ENCODE measurements around the gene SLC26A1. TPM values are rescaled to one million over a fixed set of nuclear protein-coding genes. Genes with fewer than 3 reads are reported as not detected.

SLC26A1 gene
- total RNA-seq, result not detected
- 2.5 TPM for polyA plus RNA-seq (2013, experiment 1 of 2)
- polyA plus RNA-seq (2013, experiment 2 of 2), result 5.3 TPM
- 0 to 1.6 (median 0.23) reads per million in 172 experiments for total RNA-seq

GRCh38 chr4:993111-994029, at the start of gene SLC26A1:
Gene SLC26A1, minus strand, starts transcription at chr4:993404. Its CDS starts 1,701 bp downstream, at chr4:991703.
- Histone ChIP-seq H3K4me3 (ENCODE audit: low read length) (no peak within 1 kb of the TSS), H3K27ac (ENCODE audit: low read depth in 1 of 2, low read length in 2 of 2) (no peak within 1 kb of the TSS), H3K9me3 (ENCODE audit: control insufficient read depth in 1 of 2, insufficient read depth in 1 of 2, low read length in 2 of 2) (peaks cover 0 to 9% of the 10 kb centered on the region in 2 experiments), H3K27me3 (ENCODE audit: control insufficient read depth in 1 of 2, insufficient read depth in 2 of 2, low read length in 2 of 2) (peaks cover 9 to 11% of the 10 kb centered on the region in 2 experiments), H3K4me1 (ENCODE audit: insufficient read depth, low read length) (peaks cover 10% of the 10 kb centered on the region), H3K36me3 (ENCODE audit: insufficient read depth, low read length) (peaks cover 6% of the 10 kb centered on the region)
- no peaks in the 10 kb centered on the region for H3K36me3 Mint-ChIP-seq (ENCODE audit: low read depth)
- POLR2A ChIA-PET, result no interaction called here
- peaks cover 6% of the 10 kb centered on the region for H3K27me3 Mint-ChIP-seq
- H3K4me1 Mint-ChIP-seq (ENCODE audit: low read depth), result peaks cover 7% of the 10 kb centered on the region
- intact Hi-C loops (cut with DNase I, micrococcal nuclease), result no loop called here
- H3K27ac Mint-ChIP-seq, result no peak within 1 kb of the TSS
- TF ChIP-seq CTCF (IDR thresholded peaks at IDR 0.05), result no peak
- CTCF ChIA-PET, result no interaction called here
- no peak for ATAC-seq (ENCODE audit: poor library complexity)
- H3K4me3 Mint-ChIP-seq, result no peak within 1 kb of the TSS
- no peak for DNase-seq
- no peaks in the 10 kb centered on the region for H3K9me3 Mint-ChIP-seq

- CTCF ChIA-PET, result no interaction called here
- Mint-ChIP-seq H3K4me1 (ENCODE audit: low read depth) (no peaks in the 10 kb centered on the region), H3K27ac (no peak overlapping the region), H3K36me3 (ENCODE audit: low read depth) (no peaks in the 10 kb centered on the region), H3K27me3 (peaks cover 26% of the 10 kb centered on the region), H3K4me3 (no peak overlapping the region), H3K9me3 (no peaks in the 10 kb centered on the region)
- peaks cover 2% of the 10 kb centered on the region for H3K4me1 ChIP-seq (ENCODE audit: insufficient read depth, low read length)
- ATAC-seq (ENCODE audit: poor library complexity) (no peak), DNase-seq (no peak)
- intact Hi-C loops (cut with DNase I, micrococcal nuclease), result no loop called here
- H3K27me3 ChIP-seq (ENCODE audit: control insufficient read depth in 1 of 2, insufficient read depth in 2 of 2, low read length in 2 of 2), result peaks cover 23 to 28% of the 10 kb centered on the region in 2 experiments
- H3K9me3 ChIP-seq (ENCODE audit: control insufficient read depth in 1 of 2, insufficient read depth in 1 of 2, low read length in 2 of 2), result peaks cover 0 to 9% of the 10 kb centered on the region in 2 experiments
- POLR2A ChIA-PET, result no interaction called here
- TF ChIP-seq CTCF (IDR thresholded peaks at IDR 0.05), result no peak
- no peak overlapping the region for H3K4me3 ChIP-seq (ENCODE audit: low read length)
- H3K36me3 ChIP-seq (ENCODE audit: insufficient read depth, low read length), result no peaks in the 10 kb centered on the region
- H3K27ac ChIP-seq (ENCODE audit: low read depth in 1 of 2, low read length in 2 of 2), result no peak overlapping the region
Observed at GRCh38 chr4:1042352-1043055, 49.3 kb upstream of the SLC26A1 start.

GRCh38 chr4:1041936-1042330, 48.7 kb upstream of the SLC26A1 start:
- ATAC-seq (ENCODE audit: poor library complexity) (no peak), DNase-seq (no peak)
- Mint-ChIP-seq H3K9me3 (no peaks in the 10 kb centered on the region), H3K27ac (no peak overlapping the region), H3K4me3 (no peak overlapping the region), H3K27me3 (peaks cover 23% of the 10 kb centered on the region), H3K4me1 (ENCODE audit: low read depth) (no peaks in the 10 kb centered on the region), H3K36me3 (ENCODE audit: low read depth) (no peaks in the 10 kb centered on the region)
- Histone ChIP-seq H3K27me3 (ENCODE audit: control insufficient read depth in 1 of 2, insufficient read depth in 2 of 2, low read length in 2 of 2) (peaks cover 18 to 24% of the 10 kb centered on the region in 2 experiments), H3K27ac (ENCODE audit: low read depth in 1 of 2, low read length in 2 of 2) (no peak overlapping the region), H3K9me3 (ENCODE audit: control insufficient read depth in 1 of 2, insufficient read depth in 1 of 2, low read length in 2 of 2) (peaks cover 0 to 9% of the 10 kb centered on the region in 2 experiments), H3K4me1 (ENCODE audit: insufficient read depth, low read length) (peaks cover 2% of the 10 kb centered on the region), H3K36me3 (ENCODE audit: insufficient read depth, low read length) (no peaks in the 10 kb centered on the region), H3K4me3 (ENCODE audit: low read length) (no peak overlapping the region)
- intact Hi-C loops (cut with DNase I, micrococcal nuclease), result no loop called here
- ChIA-PET POLR2A (no interaction called here), CTCF (no interaction called here)
- no peak for TF ChIP-seq CTCF (IDR thresholded peaks at IDR 0.05)

All from CD4-positive, alpha-beta T cell (primary cell).